Upper lobe of right lung (tissue), 1 donor: Measurements from ENCODE around the gene SLC22A1. TPM values are rescaled to one million over a fixed set of nuclear protein-coding genes. Genes with fewer than 3 reads are reported as not detected.

Source experiments
- ATAC-seq: fragments of 200-7000 bp; cut with Tn5 transposase; one replicate; pipeline ENCODE4 v1.9.1; 2020; ENCODE audit warnings: mild to moderate bottlenecking, moderate library complexity
- DNase-seq: peaks from one replicate; pipeline ENCODE4 v3.0.0-alpha.2; 2020
- H3K27ac ChIP-seq: fragments of 200-600 bp; one replicate; pipeline ENCODE4 v1.8.0; 2022
- H3K27me3 ChIP-seq: fragments of 200-600 bp; one replicate; pipeline ENCODE4 v1.8.0; 2022; ENCODE audit warnings: mild to moderate bottlenecking
- H3K36me3 ChIP-seq: fragments of 200-600 bp; one replicate; pipeline ENCODE4 v1.8.0; 2022
- H3K4me1 ChIP-seq: fragments of 200-600 bp; one replicate; pipeline ENCODE4 v1.8.0; 2022
- H3K4me3 ChIP-seq: fragments of 200-600 bp; one replicate; pipeline ENCODE4 v1.8.0; 2022; ENCODE audit warnings: mild to moderate bottlenecking
- H3K9me3 ChIP-seq: fragments of 200-600 bp; one replicate; pipeline ENCODE4 v1.8.0; 2022
- CTCF ChIP-seq: fragments of 200-600 bp; IDR thresholded peaks from one replicate; pipeline ENCODE4 v1.8.0; 2022; ENCODE audit warnings: antibody characterized with exemption
- intact Hi-C: fragments of 100-400 bp; cut with DNase I; formaldehyde crosslinking; loops from one replicate; pipeline ENCODE4 v1.11.0; 2022
- total RNA-seq: library from RNA; stranded (reverse); fragmentation: NEBNext Ultra II Directional; extraction: Animal tissue kit (Norgen Biotek cat#: 25700); gene quantifications from one replicate; pipeline ENCODE4 v1.2.1, GENCODE V29; 2021
- donor health status: DM: no; HTN: yes; CAD: no; lungs with severe emphysema.

The SLC22A1 gene
- total RNA-seq, 1 donor from 2014 or later: 2.7 TPM

- Histone ChIP-seq H3K36me3 (peaks cover 64% of the 10 kb centered on the region), H3K27me3 (no peaks in the 10 kb centered on the region), H3K9me3 (no peaks in the 10 kb centered on the region), H3K4me3 (no peak overlapping the region), H3K4me1 (peaks cover 9% of the 10 kb centered on the region), H3K27ac (no peak overlapping the region)
- ATAC-seq: no peak
- DNase-seq: no peak
- intact Hi-C loops: no loop called here
- TF ChIP-seq CTCF: no peak
Observed at GRCh38 chr6:160103825-160104100, 17.9 kb upstream of the SLC22A1 start.

- Histone ChIP-seq H3K36me3 (peaks cover 56% of the 10 kb centered on the region), H3K27me3 (no peaks in the 10 kb centered on the region), H3K4me3 (no peak overlapping the region), H3K27ac (no peak overlapping the region), H3K4me1 (peaks cover 9% of the 10 kb centered on the region), H3K9me3 (no peaks in the 10 kb centered on the region)
- TF ChIP-seq CTCF: no peak
- intact Hi-C loops: no loop called here
- DNase-seq (peak; percentile 47), ATAC-seq (no peak)
Observed at GRCh38 chr6:160104821-160105517, 16.6 kb upstream of the SLC22A1 start.

- peak; percentile 57 for DNase-seq
- Histone ChIP-seq H3K4me1 (peaks cover 5% of the 10 kb centered on the region), H3K27ac (no peak overlapping the region), H3K4me3 (no peak overlapping the region), H3K36me3 (peaks cover 60% of the 10 kb centered on the region), H3K9me3 (no peaks in the 10 kb centered on the region), H3K27me3 (no peaks in the 10 kb centered on the region)
- intact Hi-C loops: no loop called here
- no peak for ATAC-seq
- TF ChIP-seq CTCF: no peak
Observed at GRCh38 chr6:160106010-160106409, 15.6 kb upstream of the SLC22A1 start.

GRCh38 chr6:160106701-160107100 lies 14.9 kb upstream of the SLC22A1 start:
- Histone ChIP-seq H3K27ac (no peak overlapping the region), H3K27me3 (no peaks in the 10 kb centered on the region), H3K9me3 (no peaks in the 10 kb centered on the region), H3K4me3 (no peak overlapping the region), H3K36me3 (peaks cover 53% of the 10 kb centered on the region), H3K4me1 (no peaks in the 10 kb centered on the region)
- ATAC-seq (no peak), DNase-seq (no peak)
- intact Hi-C loops: no loop called here
- no peak for TF ChIP-seq CTCF

GRCh38 chr6:160108077-160108476 lies 13.5 kb upstream of the SLC22A1 start:
- H3K27ac ChIP-seq: no peak overlapping the region
- no peaks in the 10 kb centered on the region for H3K4me1 ChIP-seq
- no peak for DNase-seq
- H3K27me3 ChIP-seq: no peaks in the 10 kb centered on the region
- no peaks in the 10 kb centered on the region for H3K9me3 ChIP-seq
- no peak for TF ChIP-seq CTCF
- peaks cover 40% of the 10 kb centered on the region for H3K36me3 ChIP-seq
- H3K4me3 ChIP-seq: no peak overlapping the region
- intact Hi-C loops: no loop called here
- ATAC-seq: no peak

GRCh38 chr6:160110586-160111123 lies 11.0 kb upstream of the SLC22A1 start:
- no peak overlapping the region for H3K27ac ChIP-seq

More at GRCh38 chr6:160110586-160111123, 11.0 kb upstream of the SLC22A1 start:
- H3K36me3 ChIP-seq: peaks cover 15% of the 10 kb centered on the region
- no peaks in the 10 kb centered on the region for H3K27me3 ChIP-seq
- ATAC-seq (no peak), DNase-seq (no peak)
- no peaks in the 10 kb centered on the region for H3K4me1 ChIP-seq
- intact Hi-C loops: no loop called here
- no peak for TF ChIP-seq CTCF
- H3K9me3 ChIP-seq: no peaks in the 10 kb centered on the region
- no peak overlapping the region for H3K4me3 ChIP-seq
